ENCODE measurements around the gene NME3.

The NME3 gene

DNA sequence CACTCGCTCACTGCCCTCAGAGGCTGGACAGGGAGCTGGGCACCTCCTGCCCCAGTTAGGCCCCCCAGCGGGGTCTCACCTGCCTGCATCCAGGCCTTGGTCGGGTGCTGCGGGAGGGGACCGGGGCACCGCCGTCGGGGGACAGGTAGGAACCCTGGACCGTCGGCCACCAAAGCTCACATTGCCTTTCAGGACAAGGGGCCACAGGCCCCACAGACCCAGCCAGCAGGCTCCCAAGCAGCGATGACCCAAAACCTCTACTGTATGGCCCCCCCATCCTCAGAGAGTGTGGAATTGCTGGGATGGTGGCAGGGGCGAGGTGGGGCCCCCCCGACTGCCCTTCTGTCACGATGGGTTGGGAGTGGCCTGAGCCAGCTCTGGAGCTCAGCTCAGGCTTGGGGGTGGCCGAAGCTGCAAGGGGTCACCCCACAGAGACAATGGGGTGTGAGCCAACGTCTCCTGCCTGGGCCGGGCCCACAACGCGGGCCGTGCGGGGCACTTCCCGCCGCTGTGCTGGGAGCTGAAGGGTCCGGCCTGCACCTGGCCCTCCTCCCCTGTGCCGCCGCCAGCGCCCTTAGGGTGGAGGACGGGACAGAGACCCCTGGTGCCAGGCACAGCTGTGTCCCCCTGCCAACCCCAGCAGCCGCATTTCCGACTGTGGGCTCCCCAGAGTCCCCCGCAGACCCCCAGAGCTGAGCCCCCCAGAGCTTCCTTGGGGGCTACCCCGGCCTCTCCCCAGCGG lies 21.7 kb upstream of the NME3 start:
- no peak for DNase-seq

DNA sequence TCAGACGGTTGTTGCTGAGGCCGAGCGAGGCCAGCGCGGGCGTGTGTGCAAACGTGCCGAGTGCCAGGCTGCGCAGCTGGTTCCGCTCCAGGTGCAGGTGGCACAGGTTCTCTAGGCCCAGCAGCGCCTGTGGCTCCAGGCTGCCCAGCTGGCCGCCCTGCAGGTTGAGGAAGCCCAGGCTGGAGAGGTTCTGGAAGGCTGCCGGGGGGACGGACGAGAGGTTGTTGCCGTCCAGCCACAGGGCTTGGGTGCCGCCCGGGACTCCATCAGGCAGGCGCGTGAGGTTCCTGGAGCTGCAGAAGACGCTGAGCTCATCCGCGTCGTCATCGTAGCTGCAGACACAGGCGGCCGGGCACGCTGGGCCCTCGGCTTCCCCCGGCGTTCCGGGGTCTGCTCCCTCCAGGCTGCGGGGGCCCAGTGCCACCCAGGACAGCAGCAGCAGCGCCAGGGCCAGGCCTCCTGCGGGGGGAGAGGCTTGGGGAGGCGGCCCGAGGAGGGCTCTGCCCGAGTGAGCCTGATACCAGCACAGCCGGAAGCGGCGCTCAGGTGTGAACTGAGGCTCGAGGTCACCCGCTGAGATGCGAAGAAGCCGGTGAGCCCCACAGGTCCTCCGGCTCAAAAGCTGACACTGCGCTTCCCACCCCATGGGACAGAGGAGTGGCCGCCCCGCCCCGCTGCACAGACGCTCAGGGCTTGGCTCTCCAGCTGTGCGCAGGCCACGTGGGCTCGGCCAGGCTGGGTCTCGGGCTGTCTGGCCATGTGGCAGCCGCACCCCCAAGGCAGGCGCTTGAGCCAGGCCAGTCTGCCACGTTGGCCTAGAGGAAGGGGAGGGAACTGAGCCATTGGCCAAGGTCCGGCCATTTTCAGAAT lies 20.8 kb upstream of the NME3 start:
- DNase-seq: no peak

DNA sequence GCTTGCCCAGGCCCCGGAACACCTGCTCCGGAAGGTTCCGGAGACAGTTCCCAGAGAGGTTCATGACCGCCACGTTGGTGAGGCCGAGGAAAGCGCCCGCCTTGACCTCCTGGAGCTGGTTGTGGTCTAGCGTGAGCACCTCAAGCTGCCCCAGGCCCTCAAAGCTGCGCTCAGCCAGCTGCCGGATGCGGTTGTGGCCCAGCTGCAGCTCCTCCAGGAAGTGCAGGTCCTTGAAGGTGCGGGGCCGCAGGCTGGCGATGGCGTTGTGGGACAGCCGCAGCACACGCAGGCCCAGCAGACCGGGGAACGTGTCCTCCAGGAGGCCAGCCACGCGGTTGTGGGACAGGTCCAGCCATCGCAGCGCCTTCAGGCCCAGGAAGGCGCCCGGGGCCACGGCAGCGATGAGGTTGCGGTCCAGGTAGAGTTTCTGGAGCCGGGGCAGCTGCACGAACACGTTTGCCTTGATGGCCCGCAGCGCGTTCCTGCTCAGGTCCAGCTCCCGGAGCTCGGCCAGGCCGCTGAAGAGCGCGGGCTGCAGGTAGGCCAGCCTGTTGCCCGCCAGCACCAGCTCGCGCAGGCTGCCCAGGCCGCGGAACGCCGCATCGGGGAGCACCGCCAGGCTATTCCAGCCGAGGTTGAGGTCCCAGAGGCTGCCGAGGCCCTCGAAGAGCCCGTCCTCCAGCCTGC lies 20.1 kb upstream of the NME3 start:
- DNase-seq: no peak

DNA sequence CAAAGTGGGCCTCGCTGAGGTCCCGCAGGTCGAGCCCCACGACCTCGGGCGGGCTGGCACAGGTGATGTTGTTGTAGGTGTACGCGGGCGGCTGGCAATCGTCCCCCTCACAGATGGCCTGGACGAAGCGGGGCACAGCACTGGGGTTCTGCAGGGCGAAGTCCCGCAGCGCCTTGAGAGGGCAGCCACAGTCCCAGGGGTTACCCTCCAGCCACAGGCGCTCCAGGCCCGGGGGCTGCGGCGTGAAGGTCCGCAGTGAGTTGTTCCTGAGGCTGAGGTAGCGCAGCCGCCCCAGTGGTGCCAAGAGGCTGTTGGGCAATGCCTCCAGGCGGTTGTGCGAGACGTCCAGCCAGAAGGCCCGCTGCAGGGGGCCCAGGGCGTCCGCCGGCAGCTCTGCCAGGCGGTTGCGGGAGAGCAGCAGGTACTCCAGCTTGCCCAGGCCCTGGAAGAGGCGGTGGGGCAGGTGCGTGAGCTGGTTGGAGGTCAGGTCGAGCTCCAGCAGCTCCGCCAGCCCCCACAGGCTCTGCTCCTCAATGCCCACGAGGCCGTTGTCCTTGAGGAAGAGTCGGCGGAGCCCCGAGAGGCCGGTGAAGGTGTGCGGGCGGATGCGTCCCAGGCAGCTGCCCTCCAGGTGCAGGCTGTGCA lies 19.4 kb upstream of the NME3 start:
- DNase-seq: no peak

DNA sequence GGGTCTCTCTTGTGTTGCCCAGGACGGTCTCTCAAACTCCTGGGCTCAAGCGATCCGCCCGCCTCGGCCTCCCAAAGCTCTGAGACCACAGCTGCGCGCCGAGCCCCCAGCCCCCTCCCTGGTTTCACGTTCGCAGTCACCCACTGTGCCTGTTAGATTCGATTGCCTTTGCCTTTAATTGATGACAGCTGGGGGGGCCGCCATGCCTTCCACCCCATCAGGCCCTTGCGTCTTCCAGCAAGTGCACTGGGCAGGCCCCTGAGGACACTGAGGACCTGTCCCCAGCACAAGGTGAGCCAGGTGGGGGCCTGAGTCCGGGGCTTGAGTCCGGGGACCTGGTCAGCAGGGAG lies 18.9 kb upstream of the NME3 start:
- DNase-seq: no peak

DNA sequence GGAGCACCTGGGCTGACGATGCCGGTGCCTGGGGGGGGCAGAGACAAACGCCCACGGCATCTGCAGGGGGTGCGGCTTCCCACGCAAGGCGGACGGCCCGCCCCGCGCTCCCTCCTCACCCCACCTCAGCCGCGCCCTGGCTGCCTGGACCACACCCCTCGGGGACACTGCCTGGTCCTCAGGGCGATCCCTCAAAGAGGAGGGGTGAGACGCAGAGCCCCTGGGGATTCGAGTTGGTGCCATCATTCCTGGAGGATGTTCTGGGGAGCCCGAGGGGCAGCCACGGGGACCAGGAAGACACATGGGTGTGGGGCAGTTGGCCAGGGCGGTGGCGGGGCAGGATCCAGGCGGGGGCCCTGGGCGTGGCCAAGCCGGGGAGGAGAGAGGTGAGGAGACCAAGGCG lies 18.3 kb upstream of the NME3 start:
- DNase-seq: no peak

DNA sequence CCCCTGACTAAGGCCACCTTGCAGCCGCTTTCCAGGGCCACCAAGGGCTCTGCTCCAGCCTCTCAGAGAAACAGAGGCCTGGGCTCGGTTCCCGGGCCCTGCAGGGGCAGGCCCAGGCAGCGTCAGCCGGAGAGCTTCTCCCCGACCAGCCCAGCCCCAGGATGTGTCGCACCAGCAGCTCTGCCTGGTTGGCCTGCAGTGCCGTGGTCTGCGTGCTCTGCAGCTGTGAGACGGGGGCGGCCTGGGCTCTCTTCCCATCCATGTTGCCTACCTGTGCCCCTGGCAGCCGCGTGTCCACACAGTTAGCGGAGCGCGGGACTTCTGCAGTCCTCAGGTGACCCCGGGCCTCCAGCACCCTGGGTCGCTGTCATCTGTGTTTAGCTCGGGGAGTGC lies 17.4 kb upstream of the NME3 start:
- DNase-seq: no peak

DNA sequence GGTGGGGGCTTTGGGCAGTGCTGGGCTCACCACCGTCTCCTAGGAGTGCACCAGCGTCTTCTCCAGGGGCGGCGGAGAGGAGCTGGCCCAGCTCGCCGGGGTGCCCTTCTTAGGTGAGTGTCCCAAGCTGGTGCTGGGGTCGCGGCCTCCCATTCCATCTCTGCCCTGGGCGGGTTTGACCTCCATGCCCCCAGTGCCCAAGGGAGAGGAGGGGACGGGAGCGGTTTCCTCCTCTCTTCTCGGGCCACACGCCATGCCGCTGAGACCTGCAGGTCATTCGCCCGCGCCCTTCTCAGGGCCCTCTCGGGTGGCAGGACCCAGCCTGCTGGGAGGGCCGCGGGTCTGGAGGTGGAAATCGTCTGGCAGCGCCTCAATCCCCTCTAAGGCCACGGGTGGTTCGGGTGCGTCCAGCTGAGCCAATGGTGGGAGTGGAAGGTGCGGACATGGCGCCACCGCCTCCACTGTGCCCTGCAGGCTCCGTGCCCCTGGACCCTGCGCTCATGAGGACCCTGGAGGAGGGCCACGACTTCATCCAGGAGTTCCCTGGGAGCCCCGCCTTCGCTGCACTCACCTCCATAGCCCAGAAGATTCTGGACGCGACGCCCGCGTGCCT lies 16.9 kb upstream of the NME3 start:
- no peak for DNase-seq

DNA sequence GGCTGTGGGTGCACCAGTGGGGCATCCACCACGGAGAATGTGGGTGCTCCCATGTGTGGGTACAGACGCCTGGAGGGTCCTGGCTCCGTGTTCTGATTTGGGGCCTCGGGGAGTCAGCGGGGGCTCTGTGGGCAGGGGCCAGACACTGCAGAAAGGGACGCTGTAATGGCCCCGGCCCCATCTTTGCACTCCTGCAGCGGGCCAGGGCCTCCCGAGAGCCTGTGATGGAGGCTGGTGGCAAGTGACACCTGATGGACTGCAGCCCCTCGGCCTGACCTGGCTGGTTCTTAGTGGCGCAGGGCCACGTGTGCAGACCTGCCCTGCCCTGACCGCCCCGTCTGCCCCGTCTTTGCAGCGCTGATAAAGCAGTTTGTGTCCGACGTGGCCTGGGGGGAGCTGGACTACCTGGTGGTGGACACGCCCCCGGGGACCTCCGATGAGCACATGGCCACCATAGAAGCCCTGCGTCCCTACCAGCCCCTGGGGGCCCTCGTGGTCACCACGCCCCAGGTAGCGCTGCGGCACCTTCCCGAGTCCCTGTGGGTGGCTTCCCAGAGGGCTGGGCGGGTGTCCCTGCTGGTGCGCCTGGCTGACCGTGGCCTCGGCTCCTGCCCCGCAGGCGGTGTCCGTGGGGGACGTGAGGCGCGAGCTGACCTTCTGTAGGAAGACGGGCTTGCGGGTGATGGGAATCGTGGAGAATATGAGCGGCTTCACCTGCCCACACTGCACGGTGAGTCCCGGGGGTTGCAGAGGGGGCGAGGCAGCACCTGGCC lies 16.2 kb upstream of the NME3 start:
- no peak for DNase-seq

DNA sequence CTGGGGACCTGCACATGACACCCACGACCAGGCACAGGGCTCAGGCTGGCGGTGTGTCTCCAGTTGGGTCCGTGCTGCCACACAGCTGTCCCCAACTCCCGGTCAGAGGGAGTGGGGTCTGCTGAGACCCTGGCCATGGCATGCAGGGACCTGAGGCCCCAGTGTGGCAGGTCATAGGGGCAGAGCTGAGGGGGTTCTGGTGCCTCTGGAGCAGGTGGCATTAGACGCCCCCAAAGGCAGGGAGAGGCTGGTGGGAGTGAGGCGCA lies 15.6 kb upstream of the NME3 start:
- no peak for DNase-seq

DNA sequence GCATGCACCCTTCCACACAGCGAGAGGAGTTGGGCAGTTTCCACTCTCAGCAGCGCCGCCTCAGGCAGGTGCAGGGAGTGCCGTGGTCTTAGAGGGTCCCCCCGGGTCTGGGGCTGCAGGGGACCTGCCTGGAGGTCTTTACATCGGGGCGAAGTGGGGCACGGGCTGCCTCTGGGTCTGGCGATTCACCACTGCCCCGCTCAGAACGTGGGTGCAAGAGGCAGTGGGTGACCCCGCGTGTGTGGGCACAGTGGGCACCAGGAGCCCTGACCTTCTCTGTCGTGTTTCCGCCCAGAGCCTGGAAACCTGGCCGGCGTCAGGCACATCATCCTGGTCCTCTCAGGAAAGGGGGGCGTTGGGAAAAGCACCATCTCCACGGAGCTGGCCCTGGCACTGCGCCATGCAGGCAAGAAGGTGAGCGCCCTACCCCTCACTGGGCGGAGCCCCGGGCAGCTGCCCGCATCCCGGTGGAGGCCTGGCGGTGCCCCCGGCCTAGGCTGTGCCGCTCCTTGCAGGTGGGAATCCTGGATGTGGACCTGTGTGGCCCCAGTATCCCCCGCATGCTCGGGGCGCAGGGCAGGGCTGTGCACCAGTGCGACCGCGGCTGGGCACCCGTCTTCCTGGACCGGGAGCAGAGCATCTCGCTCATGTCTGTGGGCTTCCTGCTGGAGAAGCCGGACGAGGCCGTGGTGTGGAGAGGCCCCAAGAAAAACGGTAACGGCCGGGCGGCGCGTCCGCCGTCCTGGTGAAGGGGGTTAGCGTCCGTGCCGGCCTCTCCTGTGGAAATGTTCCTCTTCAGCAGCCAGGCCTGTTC lies 15.1 kb upstream of the NME3 start:
- DNase-seq: no peak

DNA sequence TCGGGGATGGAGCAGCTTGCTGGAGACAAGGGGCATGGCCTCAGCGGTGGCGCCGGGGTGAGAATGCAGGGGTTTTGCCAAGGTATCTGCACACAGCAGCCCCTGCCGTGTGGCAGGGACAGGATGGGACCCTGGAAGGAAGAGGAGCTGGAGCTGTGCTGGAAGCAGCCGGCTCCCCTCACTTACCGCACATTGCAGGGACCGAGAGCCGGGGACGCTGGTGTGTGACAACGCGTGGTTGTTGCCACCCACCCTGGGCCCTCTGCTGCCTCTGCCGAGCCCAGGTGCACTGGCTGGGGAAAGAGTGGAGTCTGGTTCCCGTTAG lies 14.5 kb upstream of the NME3 start:
- no peak for DNase-seq

DNA sequence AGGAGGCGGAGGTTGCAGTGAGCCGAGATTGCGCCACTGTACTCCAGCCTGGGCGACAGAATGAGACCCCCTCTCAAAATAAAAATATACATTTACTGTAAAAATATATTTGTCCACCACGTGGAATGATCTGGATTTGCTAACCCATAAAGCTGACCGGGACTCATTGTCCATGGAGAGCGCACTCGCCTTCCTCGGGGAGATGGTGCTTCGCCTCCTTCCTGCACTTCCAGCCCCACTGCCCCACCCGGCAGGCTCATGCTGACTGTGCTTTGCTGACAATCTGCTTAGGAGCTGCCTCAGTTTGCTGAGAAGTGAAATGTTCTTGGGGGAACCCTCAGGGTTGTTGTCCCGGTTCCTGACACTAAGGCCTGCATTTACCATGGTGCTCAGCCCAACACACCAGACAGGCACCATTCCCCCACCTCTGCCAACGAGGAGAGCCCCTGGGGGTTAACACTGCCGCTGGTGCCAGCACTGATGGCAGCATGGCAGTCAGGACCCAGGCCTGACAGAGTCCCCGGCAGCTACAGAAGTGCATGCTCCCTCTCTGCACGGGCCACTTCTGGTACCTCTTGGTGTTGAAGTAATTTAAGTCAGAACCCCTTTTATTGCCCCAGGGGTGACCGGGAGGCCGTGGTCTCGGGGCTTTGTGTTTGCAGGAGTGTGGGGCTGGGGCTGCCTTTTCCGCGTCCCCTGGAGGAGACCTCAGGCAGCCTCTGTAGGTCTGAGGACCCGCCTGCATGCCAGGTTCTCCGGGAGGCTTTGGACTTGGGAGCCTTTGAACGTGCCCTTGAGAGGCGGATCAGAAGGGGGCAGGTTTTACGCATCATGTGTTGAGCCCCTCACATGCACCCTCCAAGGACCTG lies 13.9 kb upstream of the NME3 start:
- no peak for DNase-seq

DNA sequence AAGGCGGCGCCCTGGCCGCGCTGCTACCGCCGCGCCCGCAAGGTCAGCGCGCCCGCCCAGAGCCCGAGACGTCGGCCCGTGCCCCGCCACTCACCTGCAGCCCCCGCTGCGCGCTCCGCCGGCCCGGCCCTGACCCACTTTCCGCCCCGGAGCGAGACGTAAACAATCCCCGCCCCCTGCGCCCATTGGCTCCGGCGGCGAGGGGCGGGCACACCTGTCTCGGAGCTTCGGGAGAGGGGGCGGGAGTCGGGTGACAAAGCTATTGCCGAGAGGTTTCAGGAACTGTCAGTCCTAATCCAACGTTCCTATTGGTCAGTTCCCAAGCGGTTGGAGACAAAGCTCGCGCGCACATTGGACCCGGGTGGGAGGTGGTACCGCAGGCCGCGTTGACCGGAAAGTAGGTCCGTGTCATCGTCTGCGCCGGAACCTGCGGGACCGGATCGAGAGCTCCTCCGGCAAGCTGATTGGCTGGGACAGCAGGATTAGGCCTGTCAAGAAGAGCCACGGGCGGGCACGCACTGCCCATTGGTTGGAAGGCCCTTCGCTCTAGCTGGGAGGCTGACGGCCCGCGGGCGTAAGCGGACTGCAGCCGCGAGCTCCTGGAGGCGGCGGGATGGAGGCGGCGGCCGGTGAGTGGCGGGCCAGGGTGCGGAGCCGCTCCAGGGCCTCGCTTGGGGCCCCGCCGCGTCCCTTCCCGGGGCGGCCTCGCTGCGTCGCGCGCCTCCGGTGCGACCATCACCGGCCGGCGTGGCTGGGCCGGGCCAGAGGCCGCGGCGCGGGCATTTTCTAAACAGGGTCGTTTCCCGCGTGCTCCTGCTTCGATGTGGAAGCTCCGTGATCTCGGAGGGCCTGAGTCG lies 11.3 kb upstream of the NME3 start, which contains the start of the genes NUBP2 and SPSB3:
Gene NUBP2 (plus strand): TSS at position 553 of the 857 bp plus-strand sequence. CDS start 61 bp downstream, at position 614.
Gene SPSB3 (minus strand): TSS at position 164 of the 857 bp plus-strand sequence. CDS start 1,088 bp downstream, outside the sequence.
- DNase-seq: peak; percentile 100

DNA sequence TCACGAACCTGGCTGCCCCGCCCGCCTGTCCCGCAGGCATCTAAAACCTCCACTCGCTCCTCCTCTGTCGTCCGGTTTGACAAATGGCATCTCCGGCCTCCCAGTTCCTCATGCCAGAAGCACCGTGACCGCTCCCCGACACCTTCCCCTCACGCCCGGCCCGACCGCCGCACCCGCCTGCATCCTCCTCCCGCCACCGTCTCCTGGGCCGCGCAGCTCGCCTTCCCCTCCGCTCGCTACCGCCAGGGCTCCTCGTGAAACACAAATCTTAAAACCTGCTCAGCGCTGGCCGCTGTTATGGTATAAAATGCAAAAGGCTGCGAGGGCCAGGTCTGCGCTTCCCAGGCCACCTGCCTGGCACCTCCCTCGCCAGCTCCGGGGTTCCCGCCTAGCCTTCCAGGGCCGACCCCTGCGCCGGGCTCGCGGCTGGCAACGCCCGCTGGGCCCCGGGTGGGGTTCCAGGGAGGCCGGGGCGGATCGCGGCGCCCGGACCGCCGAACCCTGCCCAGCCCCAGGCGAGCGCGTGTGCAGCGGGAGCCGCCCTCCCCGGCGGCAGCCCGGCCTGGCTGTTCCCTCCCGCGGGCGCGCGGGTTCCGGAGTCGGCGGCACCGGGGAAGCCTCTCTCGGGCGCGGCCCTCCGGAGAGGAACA lies 10.5 kb upstream of the NME3 start:
- DNase-seq: peak; percentile 53

DNA sequence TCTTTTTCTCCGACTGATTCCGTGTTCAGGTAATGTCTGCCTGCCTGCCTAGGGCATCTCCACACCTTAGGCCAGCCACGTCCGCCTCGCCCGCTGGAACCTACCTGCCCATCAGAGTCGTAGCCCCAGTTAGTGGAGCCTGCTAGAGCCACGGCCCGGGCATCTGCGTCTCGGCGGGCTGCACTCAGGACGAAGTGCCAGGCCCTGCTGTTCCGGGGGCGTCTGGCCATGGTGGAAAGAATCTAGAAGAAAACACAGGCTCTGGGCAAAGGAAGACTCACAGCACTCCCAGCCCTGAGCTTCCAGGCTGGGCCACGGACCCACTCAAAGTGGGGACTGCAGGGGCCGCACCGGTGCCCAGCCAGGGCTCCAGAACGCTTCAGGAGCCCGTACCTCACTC lies 9.9 kb upstream of the NME3 start:
- DNase-seq: no peak

DNA sequence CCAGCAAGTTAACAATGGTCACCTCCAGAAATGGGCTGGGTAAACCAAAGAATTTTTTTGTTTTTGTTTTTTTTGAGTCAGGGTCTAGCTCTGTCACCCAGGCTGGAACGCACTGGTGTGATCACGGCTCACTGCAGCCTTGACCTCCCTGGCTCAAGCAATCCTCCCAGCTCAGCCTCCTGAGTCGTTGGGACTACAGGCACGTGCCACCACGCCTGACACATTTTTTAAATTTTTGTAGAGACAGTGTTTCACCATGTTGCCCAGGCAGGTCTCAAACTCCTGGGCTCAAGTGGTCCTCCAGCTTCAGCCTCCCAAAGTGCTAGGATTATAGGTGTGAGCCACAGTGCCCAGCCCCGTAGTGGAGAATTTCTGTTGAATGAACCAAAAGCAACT lies 9.3 kb upstream of the NME3 start:
- no peak for DNase-seq

DNA sequence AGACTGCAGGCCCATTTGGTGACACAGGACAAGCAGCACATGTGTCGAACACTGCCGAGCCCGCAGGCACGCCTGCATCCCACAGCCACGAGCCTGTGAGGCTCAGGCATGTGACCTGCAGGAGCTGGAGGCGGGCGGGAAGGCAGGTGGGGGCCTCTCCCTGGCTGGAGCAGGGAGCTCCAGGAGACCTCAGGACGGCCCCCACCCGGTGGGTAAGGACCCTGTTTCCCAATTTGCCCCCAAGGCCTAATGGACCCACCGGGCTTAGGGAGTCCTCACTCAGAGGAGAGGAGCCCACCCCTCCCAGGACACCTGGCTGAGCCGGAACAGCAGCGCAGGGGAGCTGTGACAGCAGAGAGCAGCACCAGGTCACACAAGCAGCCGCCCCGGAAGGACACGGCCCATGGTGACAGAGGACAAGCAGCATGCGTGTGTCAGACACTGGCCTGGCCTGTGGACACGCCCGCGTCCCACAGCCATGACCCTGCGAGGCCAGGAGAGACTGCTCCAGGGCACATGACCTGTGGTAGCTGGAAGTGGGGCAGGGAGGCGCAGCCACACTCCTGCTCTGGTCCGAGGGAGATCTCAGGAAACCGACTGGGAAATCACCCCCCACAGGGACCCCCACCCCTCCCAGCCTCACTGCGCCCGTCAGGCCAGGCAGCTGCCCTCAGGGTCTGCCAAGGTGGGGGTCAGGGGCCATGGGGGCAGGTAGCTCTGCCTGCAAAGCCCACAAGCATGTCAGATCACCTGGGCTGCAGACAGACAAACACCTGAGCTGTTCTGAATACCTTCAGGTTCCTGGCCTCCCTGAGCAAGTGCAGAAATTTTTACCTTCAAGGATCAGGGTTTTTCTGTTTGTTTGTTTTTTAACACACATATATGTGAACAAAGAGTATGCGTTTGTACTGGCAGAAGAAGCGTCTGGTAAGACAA lies 8.7 kb upstream of the NME3 start:
- no peak for DNase-seq

Data from RPMI8226 (cell line).